Tibial artery (tissue), 4 donors: Measurements from ENCODE around the gene RPP14.

Experiments
- DNase-seq, 2 donors: peaks; one replicate each; pipeline ENCODE4 v3.0.0-alpha.2; 2019
- H3K27ac ChIP-seq, 2 donors: fragments of 200-600 bp; sonication (generic) in 1 of 2; 1 replicate in 1 of 2; 2 replicates in 1 of 2; pipeline ENCODE4 v1.5.1; 2018 to 2019; ENCODE audit warnings: mild to moderate bottlenecking in 1 of 2
- H3K27me3 ChIP-seq, 2 donors: fragments of 200-600 bp; sonication (generic) in 1 of 2; one replicate each; pipeline versions ENCODE4 v1.5.1 to v1.6.0; 2016 to 2019
- H3K36me3 ChIP-seq, 3 donors: fragments of 200-600 bp; sonication (generic) in 2 of 3; one replicate each; pipeline ENCODE4 v1.5.1; 2016 to 2019; ENCODE audit warnings: mild to moderate bottlenecking in 2 of 3
- H3K4me1 ChIP-seq, 4 donors: fragments of 200-600 bp; sonication (generic) in 2 of 4; 1 replicate in 3 of 4; 2 replicates in 1 of 4; pipeline ENCODE4 v1.5.1; 2016 to 2019
- H3K4me3 ChIP-seq, 2 donors: fragments of 200-600 bp; sonication (generic) in 1 of 2; 1 replicate in 1 of 2; 2 replicates in 1 of 2; pipeline ENCODE4 v1.5.1; 2018 to 2019; ENCODE audit warnings: mild to moderate bottlenecking in 2 of 2
- H3K9me3 ChIP-seq, 3 donors: fragments of 200-600 bp; sonication (generic) in 1 of 3; one replicate each; pipeline ENCODE4 v1.5.1; 2016 to 2019
- CTCF ChIP-seq, 2 experiments: fragments of 200-600 bp in 1 of 2; fragments of 450-650 bp in 1 of 2; IDR thresholded peaks; one replicate each; pipeline ENCODE4 v1.5.1; 2017 to 2019; ENCODE audit warnings: antibody characterized with exemption in 2 of 2, mild to moderate bottlenecking in 1 of 2, moderate library complexity in 1 of 2
- intact Hi-C: fragments of 100-400 bp; cut with DNase I; formaldehyde crosslinking; loops from one replicate; pipeline ENCODE4 v1.15.0; 2023; ENCODE audit warnings: low total_unique reads

RPP14 gene

GRCh38 chr3:58347984-58348383, 41.9 kb downstream of the RPP14 start:
- DNase-seq, result no peak
- Histone ChIP-seq H3K27ac (no peak overlapping the region), H3K27me3 (no peaks in the 10 kb centered on the region), H3K36me3 (peaks cover 0 to 6% (median 0%) of the 10 kb centered on the region in 3 donors), H3K9me3 (no peaks in the 10 kb centered on the region), H3K4me1 (peaks cover 0 to 7% (median 0%) of the 10 kb centered on the region in 4 donors), H3K4me3 (no peak overlapping the region)
- intact Hi-C loops, result no loop called here
- no peak for TF ChIP-seq CTCF (IDR thresholded peaks at IDR 0.05)

GRCh38 chr3:58349792-58350626, 44.0 kb downstream of the RPP14 start:
- intact Hi-C loops, result no loop called here
- Histone ChIP-seq H3K36me3 (no peaks in the 10 kb centered on the region), H3K9me3 (no peaks in the 10 kb centered on the region), H3K27ac (no peak overlapping the region), H3K4me1 (peaks cover 0 to 7% (median 0%) of the 10 kb centered on the region in 4 donors), H3K27me3 (no peaks in the 10 kb centered on the region), H3K4me3 (no peak overlapping the region)
- TF ChIP-seq CTCF (IDR thresholded peaks at IDR 0.05), result no peak
- DNase-seq, result no peak

- Histone ChIP-seq H3K4me3 (no peak overlapping the region), H3K36me3 (no peaks in the 10 kb centered on the region)
- no peak for DNase-seq
These were observed 44.6 kb downstream of the RPP14 start for GRCh38 chr3:58350627-58351013.

GRCh38 chr3:58351920-58352319, 45.9 kb downstream of the RPP14 start:
- Histone ChIP-seq H3K27ac (no peak overlapping the region), H3K27me3 (no peaks in the 10 kb centered on the region), H3K4me3 (no peak overlapping the region), H3K36me3 (no peaks in the 10 kb centered on the region), H3K9me3 (no peaks in the 10 kb centered on the region), H3K4me1 (peaks cover 0 to 7% (median 1%) of the 10 kb centered on the region in 4 donors)
- intact Hi-C loops, result no loop called here
- no peak for DNase-seq
- no peak for TF ChIP-seq CTCF (IDR thresholded peaks at IDR 0.05)

More at GRCh38 chr3:58350627-58351013, 44.6 kb downstream of the RPP14 start:
- H3K27ac ChIP-seq, result no peak overlapping the region
- no peak for TF ChIP-seq CTCF (IDR thresholded peaks at IDR 0.05)
- intact Hi-C loops, result no loop called here
- no peaks in the 10 kb centered on the region for H3K27me3 ChIP-seq
- H3K4me1 ChIP-seq, result peaks cover 0 to 7% (median 0%) of the 10 kb centered on the region in 4 donors
- no peaks in the 10 kb centered on the region for H3K9me3 ChIP-seq

GRCh38 chr3:58352626-58353025, 46.6 kb downstream of the RPP14 start:
- no peak for TF ChIP-seq CTCF (IDR thresholded peaks at IDR 0.05)
- intact Hi-C loops, result no loop called here

More at GRCh38 chr3:58352626-58353025, 46.6 kb downstream of the RPP14 start:
- H3K36me3 ChIP-seq, result no peaks in the 10 kb centered on the region
- no peaks in the 10 kb centered on the region for H3K9me3 ChIP-seq
- DNase-seq, result no peak
- H3K27me3 ChIP-seq, result no peaks in the 10 kb centered on the region
- no peak overlapping the region for H3K27ac ChIP-seq
- H3K4me1 ChIP-seq, result peaks cover 0 to 7% (median 1%) of the 10 kb centered on the region in 4 donors
- no peak overlapping the region for H3K4me3 ChIP-seq
